22Rv1 (cell line): ENCODE measurements around the gene NSD1.

ENCODE experiments used
- ZFX ChIP-seq: fragments of 450-650 bp; IDR thresholded peaks from 2 replicates; pipeline ENCODE4 v1.6.1; 2017; ENCODE audit warnings: antibody characterized with exemption, borderline replicate concordance
- TF ChIP-seq, protein P1 (sequence below): fragments of 450-650 bp; IDR thresholded peaks from 2 replicates; pipeline ENCODE4 v1.5.1; 2017; ENCODE audit warnings: mild to moderate bottlenecking

DNA sequence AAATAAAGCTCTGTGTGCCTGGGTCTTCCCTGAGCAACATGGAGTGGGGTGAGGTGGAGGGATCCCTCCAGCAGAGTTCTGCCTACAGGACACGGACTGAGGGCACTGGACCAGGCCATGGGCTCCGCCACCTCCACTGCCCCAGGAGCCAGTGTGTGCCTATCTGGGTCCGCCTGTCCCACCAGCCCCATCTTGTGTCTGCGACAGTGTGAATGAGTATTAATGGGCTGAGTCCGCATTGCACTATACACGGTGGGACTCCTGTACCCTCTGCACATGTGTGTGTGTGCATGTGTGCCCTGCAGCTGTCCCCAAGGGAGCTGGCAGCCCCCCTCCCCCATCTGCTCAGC lies 35.5 kb upstream of the NSD1 start:
- TF ChIP-seq, protein P1, sequence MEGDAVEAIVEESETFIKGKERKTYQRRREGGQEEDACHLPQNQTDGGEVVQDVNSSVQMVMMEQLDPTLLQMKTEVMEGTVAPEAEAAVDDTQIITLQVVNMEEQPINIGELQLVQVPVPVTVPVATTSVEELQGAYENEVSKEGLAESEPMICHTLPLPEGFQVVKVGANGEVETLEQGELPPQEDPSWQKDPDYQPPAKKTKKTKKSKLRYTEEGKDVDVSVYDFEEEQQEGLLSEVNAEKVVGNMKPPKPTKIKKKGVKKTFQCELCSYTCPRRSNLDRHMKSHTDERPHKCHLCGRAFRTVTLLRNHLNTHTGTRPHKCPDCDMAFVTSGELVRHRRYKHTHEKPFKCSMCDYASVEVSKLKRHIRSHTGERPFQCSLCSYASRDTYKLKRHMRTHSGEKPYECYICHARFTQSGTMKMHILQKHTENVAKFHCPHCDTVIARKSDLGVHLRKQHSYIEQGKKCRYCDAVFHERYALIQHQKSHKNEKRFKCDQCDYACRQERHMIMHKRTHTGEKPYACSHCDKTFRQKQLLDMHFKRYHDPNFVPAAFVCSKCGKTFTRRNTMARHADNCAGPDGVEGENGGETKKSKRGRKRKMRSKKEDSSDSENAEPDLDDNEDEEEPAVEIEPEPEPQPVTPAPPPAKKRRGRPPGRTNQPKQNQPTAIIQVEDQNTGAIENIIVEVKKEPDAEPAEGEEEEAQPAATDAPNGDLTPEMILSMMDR: no peak
- TF ChIP-seq ZFX: no peak
